ENCODE data around the gene PDE9A.
"Not testable (repeated sequence)": the region's sequence is repeated elsewhere in the genome, so short reads cannot be mapped to it uniquely, and the experiment has no call there.

PDE9A gene

DNA sequence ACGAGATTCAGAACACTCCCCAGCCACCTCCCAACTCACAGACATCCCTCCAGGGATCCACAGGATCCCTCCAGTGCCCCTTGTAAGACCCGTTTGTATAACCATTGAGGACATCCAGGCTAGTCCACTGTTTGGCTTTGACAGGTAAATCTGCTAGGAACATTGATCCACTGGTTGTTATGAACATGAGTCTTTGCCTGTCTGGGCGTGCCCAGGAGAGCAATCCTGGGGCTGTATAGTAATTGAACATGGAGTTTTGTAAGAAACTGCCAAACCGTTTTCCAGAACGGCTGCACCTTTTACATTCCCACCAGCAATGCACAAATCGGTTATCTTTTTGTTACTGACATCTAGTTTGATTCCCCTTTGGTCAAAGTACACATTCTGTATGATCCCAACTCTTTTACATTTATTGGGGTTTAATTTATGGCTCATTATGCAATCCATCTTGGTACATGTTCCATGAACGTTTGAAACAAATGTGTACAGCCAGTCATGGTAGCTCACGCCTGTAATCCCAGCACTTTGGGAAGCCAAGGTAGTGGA lies 137.2 kb downstream of the PDE9A start:
- no peak for DNase-seq (ENCODE audit: low read depth, low spot score)

DNA sequence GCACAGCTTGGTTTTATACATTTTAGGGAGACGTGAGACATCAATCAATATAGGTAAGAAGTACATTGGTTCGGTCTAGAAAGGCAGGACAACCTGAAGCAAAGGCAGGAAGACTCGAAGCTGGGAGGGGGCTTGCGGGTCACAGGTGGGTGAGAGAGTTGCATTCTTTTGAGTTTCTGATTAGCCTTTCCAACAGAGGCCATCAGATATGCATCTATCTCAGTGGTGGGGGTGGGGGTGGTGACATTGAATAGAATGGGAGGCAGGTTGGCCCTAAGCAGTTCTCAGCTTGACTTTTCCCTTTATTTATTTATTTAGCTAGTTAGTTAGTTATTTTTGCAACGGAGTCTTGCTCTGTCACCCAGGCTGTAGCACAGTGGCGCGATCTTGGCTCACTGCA lies 140.4 kb downstream of the PDE9A start:
- DNase-seq (ENCODE audit: low read depth, low spot score), result no peak

DNA sequence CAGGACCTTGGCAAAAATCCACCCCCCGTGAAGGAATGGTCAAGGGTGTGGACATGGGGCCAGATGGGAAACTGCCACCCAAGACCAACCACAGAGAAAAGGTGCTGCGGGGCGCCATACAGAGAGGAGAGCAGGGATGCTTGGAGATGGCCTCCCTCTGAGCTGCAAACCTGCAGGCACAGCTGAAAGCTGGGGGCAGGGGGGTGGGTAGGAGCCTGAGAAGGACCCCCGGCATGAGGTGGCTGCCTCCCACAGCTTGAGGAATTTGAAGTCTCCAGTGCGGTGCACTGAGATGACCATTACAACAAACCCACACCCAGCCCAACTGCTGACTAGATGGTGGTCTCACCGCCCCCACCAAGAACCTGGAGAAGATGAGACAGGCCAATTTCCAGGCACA lies 141.1 kb downstream of the PDE9A start:
- no peak for DNase-seq (ENCODE audit: low read depth, low spot score)

DNA sequence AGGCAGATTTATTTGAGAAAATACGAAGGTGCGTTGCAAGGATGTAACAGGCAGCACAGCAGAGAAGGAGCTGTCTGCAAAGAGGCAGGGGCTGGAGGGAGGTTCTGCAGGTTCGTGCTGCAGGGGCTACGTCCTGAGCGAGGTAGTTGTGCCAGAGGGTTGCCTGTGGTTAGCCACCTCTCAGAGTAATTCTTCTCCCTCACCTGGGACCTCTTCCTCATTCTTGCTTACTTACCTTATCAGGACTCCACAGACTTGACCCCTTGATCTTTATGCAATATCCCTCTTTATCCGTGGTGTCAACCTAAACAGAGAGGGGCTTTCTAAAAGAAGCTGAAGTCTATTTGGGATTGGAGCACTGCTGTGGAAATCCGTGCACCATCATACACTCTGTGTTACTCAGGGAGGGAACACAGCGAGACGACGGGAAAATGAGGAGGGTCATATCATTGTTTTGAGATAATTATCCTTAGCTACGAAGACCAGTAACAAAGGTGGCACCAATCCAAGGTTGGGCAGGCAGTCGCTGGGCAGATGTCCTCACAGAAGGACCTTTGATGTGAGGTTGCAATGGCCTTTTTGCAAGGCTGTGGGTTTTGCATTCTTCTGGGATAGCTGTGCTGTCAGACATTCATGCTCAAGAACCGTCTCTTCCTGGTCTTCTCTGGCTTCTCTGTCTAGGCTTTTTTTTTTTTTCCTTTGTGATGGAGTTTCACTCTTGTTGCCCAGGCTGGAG lies 143.1 kb downstream of the PDE9A start:
- DNase-seq (ENCODE audit: low read depth, low spot score), result no peak

DNA sequence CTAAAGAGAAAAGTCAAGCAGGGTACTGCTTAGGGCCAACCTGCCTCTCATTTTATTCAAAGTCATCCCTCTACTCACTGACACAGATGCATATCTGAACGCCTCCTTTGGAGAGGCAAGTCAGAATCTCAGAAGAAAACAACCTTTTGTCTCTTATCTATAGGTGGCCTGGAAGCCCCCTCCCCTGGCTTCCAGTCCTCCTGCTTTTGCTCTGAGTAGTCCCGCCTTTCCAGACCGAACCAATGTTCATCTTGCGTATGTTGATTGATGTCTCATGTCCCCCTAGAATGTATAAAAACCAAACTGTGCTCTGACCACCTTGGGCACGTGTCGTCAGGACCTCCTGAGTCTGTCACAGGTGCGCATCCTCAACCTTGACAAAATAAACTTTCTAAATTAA lies 144.1 kb downstream of the PDE9A start:
- no peak for DNase-seq (ENCODE audit: low read depth, low spot score)

DNA sequence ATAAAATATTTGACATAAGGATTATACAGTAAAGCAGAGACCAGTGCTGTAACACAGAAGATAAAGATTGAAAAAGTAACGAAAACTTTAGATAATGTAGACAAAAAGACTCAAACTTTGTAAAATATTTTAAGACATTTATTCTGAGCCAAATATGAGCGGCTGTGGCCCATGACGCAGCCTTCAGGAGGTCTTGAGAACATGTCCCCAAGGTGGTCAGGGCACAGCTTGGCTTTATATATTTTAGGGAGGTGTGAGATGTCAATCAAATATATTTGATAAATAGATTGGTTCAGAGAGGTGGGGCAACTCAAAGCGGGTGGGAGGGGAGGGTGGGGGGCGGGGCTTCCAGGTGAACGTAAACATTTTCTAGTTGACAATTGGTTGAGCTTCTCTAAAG lies 144.7 kb downstream of the PDE9A start:
- no peak for DNase-seq (ENCODE audit: low read depth, low spot score)

DNA sequence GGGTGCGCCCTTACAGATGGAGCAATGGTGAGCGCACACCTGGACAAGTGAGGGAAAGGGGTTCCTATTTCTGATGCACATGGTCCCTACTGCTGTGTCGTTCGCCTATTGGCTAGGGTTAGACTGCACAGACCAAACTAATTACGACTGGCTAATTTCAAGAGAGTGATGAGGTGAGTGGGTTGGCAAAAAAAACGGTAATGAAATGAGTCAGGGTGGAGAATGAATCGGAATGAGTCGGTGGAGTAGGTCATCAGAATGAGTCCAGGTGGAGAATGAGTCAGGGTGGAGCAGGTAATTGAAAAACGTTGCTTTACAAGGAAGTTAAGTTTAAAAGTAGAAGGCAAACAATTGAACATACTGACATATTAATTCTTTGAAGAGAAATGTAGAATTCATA lies 146.1 kb downstream of the PDE9A start:
- no peak for DNase-seq (ENCODE audit: low read depth, low spot score)

DNA sequence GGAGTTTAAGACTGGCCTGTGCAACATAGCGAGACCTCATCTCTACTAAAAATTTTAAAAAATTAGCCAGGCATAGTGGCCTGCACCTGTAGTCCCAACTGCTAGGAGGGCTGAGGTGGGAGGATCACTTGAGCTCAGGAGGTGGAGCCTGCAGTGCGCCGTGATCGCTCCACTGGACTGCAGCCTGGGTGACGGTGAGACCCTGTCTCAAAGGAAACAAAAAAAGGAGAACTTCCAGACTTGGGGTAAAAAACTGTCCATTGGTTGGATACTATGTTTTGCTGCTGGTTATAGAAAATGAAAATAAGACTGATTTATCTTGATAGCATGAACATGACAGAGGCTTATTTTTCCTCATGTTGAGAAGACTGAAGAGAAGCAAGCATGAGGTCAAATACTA lies 146.5 kb downstream of the PDE9A start:
- no peak for DNase-seq (ENCODE audit: low read depth, low spot score)

DNA sequence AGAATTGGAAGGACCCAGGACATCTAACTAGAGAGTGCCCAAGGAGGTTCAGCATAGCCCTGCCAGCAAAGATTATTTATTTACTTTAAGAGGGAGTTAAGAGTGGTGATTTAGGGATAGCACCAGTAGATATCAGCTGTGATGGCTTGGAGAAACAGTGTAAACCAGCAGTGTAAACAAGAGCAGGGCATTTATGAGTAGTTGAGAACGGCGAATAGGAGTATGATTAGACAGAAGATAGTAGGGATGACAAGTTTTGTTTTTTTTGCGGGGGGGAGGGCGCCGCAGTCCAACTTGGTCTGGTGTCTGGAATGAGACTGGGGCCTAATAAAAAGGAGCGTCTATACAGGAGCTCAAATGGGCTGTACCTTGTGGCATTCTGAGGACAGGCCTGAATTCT lies 148.2 kb downstream of the PDE9A start:
- DNase-seq (ENCODE audit: low read depth, low spot score), result not testable (repeated sequence)

DNA sequence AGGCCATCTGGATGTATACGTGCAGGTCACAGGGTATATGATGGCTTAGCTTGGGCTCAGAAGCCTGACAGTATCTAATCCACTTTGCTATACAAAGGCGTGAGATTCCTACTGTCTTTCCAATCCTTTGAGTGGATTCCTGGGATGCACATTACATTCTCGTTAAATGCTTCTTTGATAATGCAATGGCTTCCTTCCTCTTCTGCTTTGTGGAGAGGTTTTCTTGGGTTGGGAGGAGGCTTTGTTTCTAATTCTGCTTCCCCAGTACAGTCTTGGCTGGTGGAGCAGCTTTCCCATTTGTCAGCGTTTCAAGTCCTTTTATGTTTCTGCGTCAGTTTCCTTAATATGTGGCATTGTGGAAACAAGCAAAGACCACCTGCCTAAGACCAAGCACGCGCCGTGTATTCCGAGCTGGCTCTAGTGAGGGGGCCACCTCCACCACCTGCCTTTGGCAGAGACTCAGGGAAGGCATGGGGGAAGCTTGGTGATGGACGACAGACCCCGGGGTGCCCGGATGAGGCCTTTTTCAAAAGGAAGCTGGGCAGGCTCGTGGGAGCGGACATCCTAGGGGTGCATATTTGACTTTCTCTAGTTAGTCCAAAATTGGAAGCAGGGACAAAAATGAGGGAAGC lies 153.2 kb downstream of the PDE9A start:
- no peak for DNase-seq (ENCODE audit: low read depth, low spot score)

DNA sequence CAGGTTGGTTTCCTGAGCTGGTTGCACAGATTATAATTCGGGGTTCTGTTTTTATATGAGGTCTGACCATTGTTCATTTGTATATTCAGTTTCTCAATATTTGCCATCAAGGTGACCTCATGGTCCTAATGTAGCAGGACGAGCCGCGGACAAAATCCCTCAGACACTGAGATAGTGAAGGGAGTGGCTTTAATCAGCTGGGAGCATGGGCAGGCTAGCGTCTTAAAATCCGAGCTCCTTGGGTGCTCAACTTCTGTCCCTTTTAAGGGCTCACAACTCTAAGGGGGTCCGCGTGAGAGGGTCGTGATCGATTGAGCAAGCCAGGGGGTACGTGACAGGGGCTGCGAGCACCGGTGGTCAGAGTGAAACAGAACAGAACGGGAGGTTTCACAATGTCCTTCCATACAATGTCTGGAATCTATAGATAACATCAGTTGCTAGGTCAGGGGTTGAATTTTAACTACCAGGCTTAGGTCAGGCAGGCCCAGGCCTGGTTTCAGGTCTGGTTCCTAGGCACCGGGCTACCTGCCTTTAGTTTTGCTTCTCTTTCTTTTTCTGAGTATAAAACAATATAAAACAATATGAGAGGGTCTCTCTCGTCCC lies 154.0 kb downstream of the PDE9A start:
- DNase-seq (ENCODE audit: low read depth, low spot score), result not testable (repeated sequence)

DNA sequence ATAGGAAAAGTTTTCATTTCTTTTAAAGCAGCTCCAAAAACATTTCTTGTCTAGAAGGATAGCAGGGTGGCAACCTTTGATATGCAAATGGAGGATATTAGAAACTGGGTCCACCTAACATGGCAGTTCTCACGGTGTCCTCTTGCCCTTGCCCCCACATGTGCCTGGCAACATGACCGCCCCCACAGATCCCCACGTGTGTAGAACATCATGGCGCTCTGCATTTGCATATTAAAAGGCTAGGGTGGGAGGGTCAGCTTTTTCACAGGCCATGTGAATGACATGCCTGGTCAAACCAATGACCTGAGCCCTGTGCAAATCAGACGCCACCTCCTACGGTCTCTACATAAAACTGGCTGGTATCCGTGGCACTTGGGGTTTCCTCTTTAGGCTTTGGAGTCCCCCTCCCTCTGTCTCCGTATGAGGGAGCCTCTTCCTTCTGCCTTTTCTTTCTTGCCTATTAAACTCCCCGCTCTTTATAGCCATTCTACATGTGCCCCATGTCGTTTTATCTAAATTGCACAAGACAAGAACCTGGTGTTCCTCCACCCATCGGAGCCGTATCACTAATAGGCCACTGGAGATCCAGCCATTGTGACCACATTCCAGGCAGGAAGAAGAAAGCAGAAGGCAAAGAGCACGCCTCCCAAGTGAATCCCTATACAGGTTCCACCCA lies 154.7 kb downstream of the PDE9A start:
- no peak for DNase-seq (ENCODE audit: low read depth, low spot score)

DNA sequence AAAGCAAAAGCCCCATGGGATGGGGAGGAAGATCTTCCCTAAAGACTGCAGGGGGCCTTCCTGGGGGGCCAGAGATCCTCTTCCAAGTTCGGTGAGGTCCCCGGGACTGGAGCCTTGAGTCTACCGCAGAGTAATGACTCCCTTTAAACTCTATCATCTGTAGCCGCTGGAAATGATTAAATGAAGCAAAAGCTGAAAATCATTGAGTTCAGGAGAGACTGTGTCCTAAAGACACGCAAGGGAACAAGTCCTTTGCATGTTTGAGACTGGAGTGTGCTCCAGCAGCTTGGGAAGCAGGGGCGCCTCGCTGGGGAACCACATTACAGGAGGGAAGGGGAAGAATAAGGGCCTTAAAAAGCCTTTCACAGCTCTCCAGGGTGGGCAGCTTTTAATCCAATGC lies 155.8 kb downstream of the PDE9A start:
- no peak for DNase-seq (ENCODE audit: low read depth, low spot score)

DNA sequence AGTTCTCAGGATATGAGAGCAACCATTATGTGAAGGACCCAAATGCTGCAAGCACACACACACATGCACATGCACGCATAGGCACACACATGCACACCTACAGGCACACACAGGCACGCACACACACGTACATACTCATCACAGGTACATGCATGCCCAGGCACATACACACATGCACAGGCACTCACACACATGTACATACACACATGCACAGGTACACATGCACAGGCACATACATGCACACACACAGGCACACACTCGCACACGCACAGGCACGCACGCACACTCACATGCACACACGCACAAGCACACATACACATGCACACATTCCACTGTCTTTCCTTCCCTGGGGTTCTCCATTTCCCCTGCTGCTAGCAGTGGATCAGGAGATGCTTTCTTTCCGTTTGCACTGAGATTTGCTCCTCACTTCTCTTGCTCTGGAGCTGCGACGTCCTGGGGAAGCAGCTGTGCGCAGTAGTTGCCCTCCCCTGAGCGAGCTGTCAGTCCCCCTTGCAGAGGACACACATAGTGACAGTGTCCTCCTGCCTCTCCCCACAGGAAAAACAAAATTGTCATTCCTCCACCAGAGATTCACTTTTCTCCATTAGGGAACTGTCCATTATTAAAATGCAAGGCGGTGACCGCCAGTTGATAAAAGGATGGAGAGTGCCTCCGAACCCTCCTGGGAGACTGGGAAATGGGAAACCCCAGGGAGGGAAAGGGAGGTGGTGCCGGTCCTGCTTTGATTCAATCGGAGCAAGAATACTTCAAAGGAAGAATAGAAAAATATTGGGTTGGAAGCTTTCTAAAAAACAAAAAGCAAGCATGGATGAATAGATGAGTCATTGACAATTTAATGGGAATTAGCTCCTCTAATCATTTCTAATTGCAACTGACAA lies 156.4 kb downstream of the PDE9A start:
- DNase-seq (ENCODE audit: low read depth, low spot score), result no peak

DNA sequence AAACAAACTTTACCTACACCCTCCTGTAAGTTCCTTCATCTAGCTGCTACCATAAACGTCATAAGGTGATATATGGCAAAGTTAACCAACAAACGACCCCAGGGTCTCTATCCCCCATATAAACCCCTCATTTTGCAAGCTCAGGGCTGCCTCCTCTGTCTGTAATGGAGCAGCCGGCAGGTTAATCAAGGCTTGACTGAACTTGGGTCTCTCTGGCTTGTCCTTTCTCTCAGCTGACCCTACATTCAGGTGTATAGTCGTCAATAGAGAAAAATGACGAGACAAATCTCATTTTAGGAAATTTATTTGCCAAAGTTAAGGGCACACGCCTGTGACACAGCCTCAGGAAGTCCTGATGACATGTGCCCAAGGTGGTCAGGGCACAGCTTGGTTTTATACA lies 158.5 kb downstream of the PDE9A start:
- DNase-seq (ENCODE audit: low read depth, low spot score), result no peak

DNA sequence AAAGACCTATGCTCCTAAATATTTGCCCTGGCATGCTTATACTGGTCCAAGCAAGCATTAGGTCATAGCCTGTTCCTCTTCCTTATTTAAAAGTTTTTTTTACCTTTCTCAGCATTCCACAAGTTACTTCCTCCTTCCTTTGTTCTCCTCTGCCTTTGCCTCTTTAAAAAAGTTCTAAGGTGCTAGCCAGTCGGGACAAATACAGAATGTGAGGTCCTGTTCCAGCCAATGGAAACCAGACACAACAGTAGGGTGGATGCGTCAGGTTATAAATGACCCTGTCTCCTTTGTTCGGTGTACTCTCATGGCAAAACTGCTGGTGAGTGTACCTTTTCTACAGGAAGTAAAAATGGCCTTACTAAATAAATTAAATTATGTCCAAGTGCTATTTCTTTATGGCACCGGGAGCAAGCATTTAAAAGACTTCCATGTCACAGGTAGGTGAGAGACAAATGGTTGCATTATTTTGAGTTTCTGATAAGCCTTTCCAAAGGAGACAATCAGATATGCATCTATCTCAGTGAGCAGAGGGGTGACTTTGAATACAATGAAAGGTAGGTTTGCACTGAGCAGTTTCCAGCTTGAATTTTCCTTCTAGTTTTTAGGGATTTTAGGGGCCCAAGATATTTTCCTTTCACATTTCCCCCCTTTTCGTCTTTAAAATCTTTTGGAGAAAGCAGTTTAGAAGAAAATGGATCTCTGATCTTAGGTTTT lies 159.3 kb downstream of the PDE9A start:
- DNase-seq (ENCODE audit: low read depth, low spot score), result not testable (repeated sequence)

DNA sequence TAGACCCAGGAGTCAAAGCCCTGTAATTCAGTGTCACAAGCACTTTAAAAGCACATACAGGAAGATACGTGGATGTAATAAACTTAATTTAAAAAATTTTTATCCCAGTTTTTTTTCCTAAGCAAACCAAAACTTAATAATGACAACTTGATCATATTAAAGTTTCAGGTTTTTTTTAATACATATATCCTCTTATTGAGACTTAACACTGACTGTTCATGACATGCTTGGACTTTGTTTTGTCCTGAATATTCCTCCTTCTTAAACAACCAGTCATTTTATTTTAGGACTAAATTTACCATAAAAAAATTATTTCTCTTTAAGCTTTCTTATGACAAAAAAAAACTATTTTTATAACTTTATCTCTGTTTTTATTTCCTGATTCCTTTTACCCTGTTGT lies 161.8 kb downstream of the PDE9A start:
- DNase-seq (ENCODE audit: low read depth, low spot score), result no peak

DNA sequence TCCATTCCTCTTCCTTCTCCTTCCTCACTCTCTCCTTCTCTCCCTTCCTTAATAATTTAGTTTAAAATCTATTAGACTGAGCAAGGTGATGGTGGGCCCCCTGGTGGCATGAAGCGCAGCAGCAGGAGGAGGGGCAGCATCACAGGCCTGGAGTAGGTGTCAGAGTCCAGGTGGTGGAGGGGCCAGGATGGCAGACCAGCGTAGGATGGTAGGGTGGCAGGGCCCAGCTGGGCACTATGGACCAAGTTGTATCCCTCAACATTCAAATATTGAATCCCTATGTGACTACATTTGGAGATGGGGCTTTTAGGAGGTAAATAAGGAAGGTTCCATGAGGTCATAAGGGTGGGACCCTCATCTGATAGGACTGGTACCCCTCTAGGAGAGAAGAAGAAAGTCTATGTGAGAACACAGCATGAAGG lies 164.9 kb downstream of the PDE9A start:
- DNase-seq (ENCODE audit: low read depth, low spot score), result no peak

DNA sequence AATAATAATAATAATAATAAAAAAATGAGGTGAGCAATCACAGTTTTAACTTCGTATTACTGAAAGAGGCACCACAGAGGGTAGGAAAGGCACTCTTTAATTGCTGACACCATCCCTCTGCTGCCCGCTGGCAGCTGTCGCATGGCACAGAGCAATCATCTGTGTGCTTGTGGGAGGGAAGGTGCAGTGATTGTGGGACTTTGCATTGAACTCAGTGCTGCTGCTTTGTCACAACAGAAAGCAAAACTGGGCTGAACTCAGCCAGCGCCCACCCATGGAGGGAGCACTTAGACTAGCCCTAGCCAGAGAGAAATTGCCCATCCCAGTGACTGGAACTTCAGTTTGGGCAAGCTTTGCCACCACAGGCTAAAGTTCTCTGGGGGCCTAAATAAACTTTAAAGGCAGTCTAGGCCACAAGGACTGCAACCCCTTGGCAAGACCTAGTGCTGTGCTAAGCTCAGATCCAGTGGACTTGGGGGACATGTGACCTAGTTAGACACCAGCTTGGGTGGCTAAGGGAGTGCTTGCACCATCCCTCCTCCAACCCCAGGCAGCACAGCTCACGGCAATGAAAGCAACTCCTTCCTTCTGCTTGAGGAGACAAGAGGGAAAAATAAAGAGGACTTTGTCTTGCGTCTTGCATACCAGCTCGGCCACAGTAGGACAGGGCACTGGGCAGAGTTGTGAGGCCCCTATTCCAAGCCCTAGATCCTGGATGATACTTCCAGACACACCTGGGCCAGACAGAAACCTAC lies 166.6 kb downstream of the PDE9A start:
- DNase-seq (ENCODE audit: low read depth, low spot score), result no peak

Measured in iPS DF 19.7 (cell line).